ENCODE data around the gene GPC5.
"Not testable (repeated sequence)": the region's sequence is repeated elsewhere in the genome, so short reads cannot be mapped to it uniquely, and the experiment has no call there.

- TF ChIP-seq CTCF, EZH2phosphoT487, EZH2 (IDR thresholded peaks at IDR 0.05): not testable (repeated sequence)
Observed at GRCh38 chr13:92290718-92291307, 892.4 kb downstream of the GPC5 start.
